Neuronal stem cell (in vitro differentiated cells): Measurements from ENCODE around the gene PIGT.

Source experiments
- DNase-seq: peaks from one replicate; pipeline ENCODE4 v3.0.0-alpha.2; 2013; ENCODE audit warnings: low spot score
- H2AFZ ChIP-seq: one replicate; pipeline ENCODE4 v1.6.1; 2013; ENCODE audit warnings: mild to moderate bottlenecking, low read length, inconsistent platforms
- H2AK5ac ChIP-seq: 2 replicates; pipeline ENCODE4 v1.6.1; 2013; ENCODE audit warnings: low read depth, mild to moderate bottlenecking, inconsistent platforms, low read length, moderate library complexity, mixed read lengths
- H2BK120ac ChIP-seq: 2 replicates; pipeline ENCODE4 v1.6.1; 2013; ENCODE audit warnings: low read depth, mild to moderate bottlenecking, inconsistent platforms, low read length, moderate library complexity, mixed read lengths
- H2BK12ac ChIP-seq: one replicate; pipeline ENCODE4 v1.6.1; 2013; ENCODE audit warnings: low read length, inconsistent platforms
- H2BK15ac ChIP-seq: 2 replicates; pipeline ENCODE4 v1.6.1; 2013; ENCODE audit warnings: mild to moderate bottlenecking, low read length, inconsistent platforms, mixed read lengths
- H2BK5ac ChIP-seq: one replicate; pipeline ENCODE4 v1.6.1; 2013; ENCODE audit warnings: inconsistent platforms, mild to moderate bottlenecking, low read length, moderate library complexity
- H3K14ac ChIP-seq: one replicate; pipeline ENCODE4 v1.6.1; 2013; ENCODE audit warnings: low read length, inconsistent platforms
- H3K18ac ChIP-seq: 2 replicates; pipeline ENCODE4 v1.6.1; 2013; ENCODE audit warnings: low read length, inconsistent platforms
- H3K23ac ChIP-seq: 2 replicates; pipeline ENCODE4 v1.6.1; 2013; ENCODE audit warnings: low read depth, mild to moderate bottlenecking, mixed read lengths, low read length, inconsistent platforms; ENCODE audit not compliant: poor library complexity
- H3K27ac ChIP-seq: replicated peaks from 3 replicates; pipeline ENCODE4 v1.5.1; 2013; ENCODE audit warnings: low read length, inconsistent platforms
- H3K27me3 ChIP-seq, 3 experiments: 2 replicates each; pipeline ENCODE4 v1.6.1; 2013; ENCODE audit warnings: low read length in 3 of 3, mild to moderate bottlenecking in 2 of 3, inconsistent platforms in 1 of 3, low read depth in 1 of 3, mixed read lengths in 1 of 3, moderate library complexity in 1 of 3; ENCODE audit not compliant: control insufficient read depth in 3 of 3, insufficient read depth in 3 of 3
- H3K36me3 ChIP-seq, 2 donors: replicated peaks in 1 of 2; 2 replicates each; pipeline ENCODE4 v1.6.1; 2013; ENCODE audit warnings: low read length in 2 of 2; ENCODE audit not compliant: control insufficient read depth in 2 of 2, insufficient read depth in 2 of 2
- H3K4ac ChIP-seq: 2 replicates; pipeline ENCODE4 v1.6.1; 2013; ENCODE audit warnings: inconsistent platforms, mild to moderate bottlenecking, low read length, moderate library complexity
- H3K4me1 ChIP-seq, 2 donors: 1 replicate in 1 of 2; 2 replicates in 1 of 2; pipeline ENCODE4 v1.6.1; 2013; ENCODE audit warnings: low read length in 2 of 2, low read depth in 1 of 2; ENCODE audit not compliant: control insufficient read depth in 2 of 2, insufficient read depth in 1 of 2
- H3K4me2 ChIP-seq: one replicate; pipeline ENCODE4 v1.6.1; 2013; ENCODE audit warnings: mild to moderate bottlenecking, low read length, inconsistent platforms; ENCODE audit not compliant: insufficient read depth, poor library complexity, severe bottlenecking
- H3K4me3 ChIP-seq, 2 donors: 2 replicates each; pipeline ENCODE4 v1.5.1; 2013; ENCODE audit warnings: low read length in 2 of 2, mild to moderate bottlenecking in 2 of 2, inconsistent platforms in 1 of 2, moderate library complexity in 1 of 2
- H3K79me1 ChIP-seq: one replicate; pipeline ENCODE4 v1.6.1; 2013; ENCODE audit warnings: low read depth, mild to moderate bottlenecking, inconsistent platforms, low read length, moderate library complexity
- H3K9ac ChIP-seq: one replicate; pipeline ENCODE4 v1.6.1; 2013; ENCODE audit warnings: mild to moderate bottlenecking, low read depth, low read length, inconsistent platforms; ENCODE audit not compliant: poor library complexity
- H3K9me3 ChIP-seq, 2 donors: replicated peaks in 1 of 2; 2 replicates each; pipeline versions ENCODE3 to v1.6.1; 2013; ENCODE audit warnings: low read length in 2 of 2, mild to moderate bottlenecking in 2 of 2, inconsistent platforms in 1 of 2, low read depth in 1 of 2, mixed read lengths in 1 of 2, moderate library complexity in 1 of 2; ENCODE audit not compliant: control insufficient read depth in 2 of 2, insufficient read depth in 1 of 2
- H4K8ac ChIP-seq: one replicate; pipeline ENCODE4 v1.6.1; 2013; ENCODE audit warnings: low read depth, mild to moderate bottlenecking, inconsistent platforms, low read length, moderate library complexity
- H4K91ac ChIP-seq: one replicate; pipeline ENCODE4 v1.6.1; 2013; ENCODE audit warnings: low read length, low read depth, mild to moderate bottlenecking, inconsistent platforms; ENCODE audit not compliant: poor library complexity
- WGBS, 2 donors: extraction: QIAGEN DNeasy Blood & Tissue Kit; methylation state at CpG; one replicate each; pipeline ENCODE4 v1.1.7; 2013; ENCODE audit warnings: missing lambda C conversion rate in 2 of 2, mixed read lengths in 1 of 2; ENCODE audit not compliant: insufficient read length in 2 of 2, insufficient replicate concordance in 1 of 2; ENCODE audit errors: extremely low coverage in 2 of 2; 5-methylcytosine and 5-hydroxymethylcytosine counted together

PIGT gene

DNA sequence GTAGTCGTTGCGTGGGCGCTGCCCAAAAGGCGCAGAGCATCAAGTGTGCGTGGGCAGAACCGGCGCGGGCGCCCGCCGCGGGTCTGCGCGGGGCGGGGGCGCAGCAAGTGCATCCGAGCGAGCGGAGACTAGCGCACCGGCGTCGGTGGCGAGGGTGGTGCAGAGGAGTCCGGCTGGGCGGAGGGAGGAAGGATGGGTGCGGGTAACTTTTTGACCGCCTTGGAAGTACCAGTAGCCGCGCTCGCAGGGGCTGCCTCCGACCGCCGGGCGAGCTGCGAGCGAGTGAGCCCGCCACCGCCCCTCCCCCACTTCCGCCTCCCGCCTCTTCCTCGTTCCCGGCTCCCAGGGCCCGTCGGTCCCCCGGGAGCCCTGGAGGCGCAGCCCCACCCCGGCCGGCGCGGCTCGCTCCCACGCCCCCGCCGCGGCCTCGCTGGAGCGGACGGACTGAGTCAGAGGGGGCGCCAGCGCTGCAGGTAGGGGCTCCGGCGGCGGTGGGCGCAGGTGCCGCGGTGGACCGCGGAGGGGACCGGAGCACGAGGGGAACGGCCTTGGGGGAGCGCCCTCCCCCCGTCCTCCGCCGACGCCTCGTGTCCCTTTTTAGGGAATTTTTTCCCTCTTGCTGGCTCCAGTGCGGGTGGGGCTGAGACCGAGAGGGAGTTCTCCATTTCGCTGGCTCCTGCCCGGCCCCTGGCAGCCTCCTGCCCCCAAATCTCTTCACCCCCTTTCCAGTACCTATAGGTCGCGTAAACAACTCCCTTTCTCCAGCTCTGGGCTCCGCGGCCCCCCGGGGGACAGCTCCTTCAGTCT, 9.5 kb upstream of the PIGT start:
- Histone ChIP-seq H3K23ac (peak overlapping the region; percentile 95), H3K27ac (no peak overlapping the region), H3K9me3 (peaks cover 1 to 4% of the 10 kb centered on the region in 2 donors), H3K4me2 (peak overlapping the region; percentile 100), H3K36me3 (peaks cover 7 to 30% of the 10 kb centered on the region in 2 donors), H4K91ac (no peak overlapping the region), H3K9ac (peak overlapping the region; percentile 95), H3K18ac (peak overlapping the region; percentile 97), H2BK5ac (peak overlapping the region; percentile 93), H3K4me1 (peaks cover 5 to 9% of the 10 kb centered on the region in 2 donors), H2AK5ac (peak overlapping the region; percentile 78), H2BK120ac (peak overlapping the region; percentile 36), H2BK12ac (peak overlapping the region; percentile 97), H3K14ac (peak overlapping the region; percentile 61), H2BK15ac (peak overlapping the region; percentile 76), H3K27me3 (peaks cover 0 to 32% (median 3%) of the 10 kb centered on the region in 3 experiments), H2AFZ (peak overlapping the region; percentile 98), H3K4ac (no peak overlapping the region), H3K4me3 (peak overlapping the region; percentile 81 to 94), H3K79me1 (no peaks in the 10 kb centered on the region), H4K8ac (peak overlapping the region; percentile 97)
- peak; percentile 40 for DNase-seq
- WGBS, 2 donors, result no CpG with 5 or more reads among the region's 87 CpGs

DNA sequence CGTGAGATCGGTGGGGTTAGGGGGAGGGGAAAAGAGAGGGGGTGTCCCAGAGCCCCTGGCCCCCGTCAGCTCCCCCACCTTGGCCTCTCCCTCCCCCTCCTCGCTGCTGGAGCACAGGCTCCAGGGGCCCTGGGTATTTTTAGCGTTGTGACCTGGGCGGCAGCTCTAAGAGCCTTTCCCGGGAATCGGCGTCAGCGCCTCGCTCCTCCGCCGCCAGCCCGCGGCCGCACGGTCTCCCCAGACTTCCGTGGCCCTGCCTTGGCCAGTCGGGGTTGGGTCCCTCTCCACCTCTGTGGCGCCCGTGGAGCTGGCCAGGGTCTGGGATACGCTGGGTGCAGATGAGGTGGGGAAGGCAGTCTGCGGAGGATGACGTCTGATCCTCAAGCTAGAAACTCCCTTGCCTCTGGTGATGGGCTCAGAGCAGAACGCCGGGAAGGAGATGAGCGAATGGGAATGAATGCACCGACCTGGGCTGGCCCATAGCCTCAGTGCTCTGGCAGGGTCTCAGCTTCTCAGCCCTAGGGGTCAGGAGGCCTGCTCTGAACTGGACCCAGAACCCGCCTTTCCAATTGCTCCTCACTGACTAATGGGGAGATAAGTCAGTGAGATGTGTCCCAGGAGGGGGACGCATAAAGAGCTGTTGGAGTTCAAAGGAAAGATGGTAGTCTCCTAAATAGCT, 8.7 kb upstream of the PIGT start:
- Histone ChIP-seq H3K23ac (peak overlapping the region; percentile 90), H4K91ac (no peak overlapping the region), H3K27ac (no peak overlapping the region), H4K8ac (peak overlapping the region; percentile 21), H3K9ac (peak overlapping the region; percentile 95), H3K14ac (peak overlapping the region; percentile 61), H2BK120ac (peak overlapping the region; percentile 39), H3K4ac (no peak overlapping the region), H3K4me2 (peak overlapping the region; percentile 100), H2AK5ac (peak overlapping the region; percentile 78), H2BK15ac (peak overlapping the region; percentile 63), H2BK12ac (peak overlapping the region; percentile 46), H3K9me3 (peaks cover 0 to 2% of the 10 kb centered on the region in 2 donors), H3K4me1 (peaks cover 5 to 9% of the 10 kb centered on the region in 2 donors), H3K79me1 (no peaks in the 10 kb centered on the region), H3K18ac (peak overlapping the region; percentile 97), H3K4me3 (peak overlapping the region; percentile 81 to 94), H3K36me3 (peaks cover 7 to 37% of the 10 kb centered on the region in 2 donors), H3K27me3 (peaks cover 0 to 32% (median 3%) of the 10 kb centered on the region in 3 experiments), H2AFZ (peak overlapping the region; percentile 98), H2BK5ac (peak overlapping the region; percentile 93)
- no CpG with 5 or more reads among the region's 30 CpGs for WGBS, 2 donors
- DNase-seq, result peak; percentile 15

- Histone ChIP-seq H3K4me2 (peak within 1 kb of the TSS; percentile 100), H2BK120ac (peak within 1 kb of the TSS; percentile 39), H3K18ac (peak within 1 kb of the TSS; percentile 97), H3K4ac (no peak within 1 kb of the TSS), H3K27ac (no peak within 1 kb of the TSS), H2BK15ac (peak within 1 kb of the TSS; percentile 63), H3K27me3 (peaks cover 0 to 32% (median 3%) of the 10 kb centered on the region in 3 experiments), H2AFZ (peak within 1 kb of the TSS; percentile 98), H3K9ac (peak within 1 kb of the TSS; percentile 95), H2AK5ac (peak within 1 kb of the TSS; percentile 78), H3K4me3 (peak within 1 kb of the TSS; percentile 81 to 94), H2BK12ac (peak within 1 kb of the TSS; percentile 46), H4K8ac (peak within 1 kb of the TSS; percentile 21), H2BK5ac (peak within 1 kb of the TSS; percentile 93), H3K9me3 (peaks cover 0 to 2% of the 10 kb centered on the region in 2 donors), H3K14ac (peak within 1 kb of the TSS; percentile 61), H3K36me3 (peaks cover 7 to 39% of the 10 kb centered on the region in 2 donors), H3K23ac (peak within 1 kb of the TSS; percentile 90), H3K79me1 (no peaks in the 10 kb centered on the region), H4K91ac (no peak within 1 kb of the TSS), H3K4me1 (peaks cover 5 to 9% of the 10 kb centered on the region in 2 donors)
- DNase-seq, result no peak
- no CpG with 5 or more reads among the region's 21 CpGs for WGBS, 2 donors
These were observed 7.9 kb upstream of the PIGT start, which contains the start of gene DBNDD2 for GRCh38 chr20:45407783-45408645. Gene DBNDD2 (plus strand): TSS chr20:45408289. CDS start chr20:45408468, 179 bp downstream.
